ENCODE data around the gene ATAD3C.
"Not testable (repeated sequence)": the region's sequence is repeated elsewhere in the genome, so short reads cannot be mapped to it uniquely, and the experiment has no call there.

Gene ATAD3C, protein sequence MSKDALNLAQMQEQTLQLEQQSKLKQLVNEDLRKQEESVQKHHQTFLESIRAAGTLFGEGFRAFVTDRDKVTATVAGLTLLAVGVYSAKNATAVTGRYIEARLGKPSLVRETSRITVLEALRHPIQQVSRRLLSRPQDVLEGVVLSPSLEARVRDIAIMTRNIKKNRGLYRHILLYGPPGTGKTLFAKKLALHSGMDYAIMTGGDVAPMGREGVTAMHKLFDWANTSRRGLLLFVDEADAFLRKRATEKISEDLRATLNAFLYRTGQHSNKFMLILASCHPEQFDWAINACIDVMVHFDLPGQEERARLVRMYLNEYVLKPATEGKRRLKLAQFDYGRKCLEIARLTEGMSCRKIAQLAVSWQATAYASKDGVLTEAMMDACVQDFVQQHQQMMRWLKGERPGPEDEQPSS

DNA sequence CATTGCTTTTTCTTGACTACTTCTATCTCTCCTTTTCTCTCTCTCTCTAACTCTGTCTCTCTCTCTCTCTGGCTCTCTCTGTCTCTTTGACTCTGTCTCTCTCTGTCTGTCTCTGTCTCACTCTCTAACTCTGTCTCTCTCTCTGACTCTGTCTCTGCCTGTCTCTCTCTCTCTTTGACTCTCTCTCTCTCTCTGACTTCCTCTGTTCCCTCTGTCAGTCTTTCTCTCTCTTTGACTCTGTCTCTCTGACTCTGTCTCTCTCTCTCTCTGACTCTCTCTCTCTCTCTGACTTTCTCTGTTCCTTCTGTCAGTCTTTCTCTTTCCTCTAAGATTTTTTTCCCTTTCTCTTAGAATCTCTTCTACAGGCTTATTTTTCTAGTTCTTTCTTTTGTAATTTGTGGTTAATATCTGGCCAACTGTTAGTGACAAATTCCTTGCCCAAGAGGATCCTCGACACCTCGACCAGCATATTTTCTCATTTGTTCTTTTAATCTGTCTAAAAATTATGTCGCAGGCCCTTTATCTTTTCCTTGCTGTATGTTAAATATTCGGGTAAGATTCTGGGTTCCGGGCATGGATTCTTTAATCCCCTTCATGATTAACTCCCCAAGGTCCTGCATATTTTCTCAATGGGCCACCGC, at the start of gene ATAD3C:
TSS of gene ATAD3C (plus strand) at position 591 of the 641 bp plus-strand sequence. CDS start 995 bp downstream, outside the sequence.
- DNase-seq (ENCODE audit: low read depth in 2 of 2): no peak

DNA sequence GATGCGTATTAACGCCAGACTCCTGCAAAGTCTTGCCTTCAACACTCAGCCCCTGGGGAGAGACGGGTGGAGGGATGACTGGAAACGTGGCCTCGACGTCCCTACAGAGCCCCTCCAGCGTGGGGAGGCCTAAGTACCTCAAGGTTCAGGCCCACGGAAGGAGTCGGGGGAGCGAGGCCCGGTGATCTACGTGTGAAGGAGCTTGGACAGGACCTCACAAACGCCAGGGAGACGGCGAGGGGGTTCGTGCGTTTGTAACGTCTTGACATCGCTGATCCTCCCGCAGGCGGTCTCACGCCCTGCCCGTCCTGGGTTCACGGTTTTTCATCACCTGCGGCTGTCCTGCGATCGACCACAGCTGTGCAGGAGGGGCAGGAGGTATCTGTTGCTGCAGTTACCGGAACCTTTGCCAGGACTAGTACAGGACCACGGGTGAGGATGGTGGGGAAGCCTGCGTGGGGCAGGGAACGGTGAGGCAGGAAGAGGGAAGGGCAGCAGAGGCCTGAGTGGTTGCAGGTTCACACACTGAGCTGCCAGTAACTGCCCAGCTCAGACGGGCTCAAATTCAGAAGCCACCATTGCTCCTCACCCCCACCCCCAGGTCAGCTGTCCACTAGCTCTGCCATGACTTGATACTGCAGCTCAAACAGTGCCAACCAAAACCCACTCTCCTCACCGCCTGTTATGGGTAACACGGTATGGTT, 49.5 kb upstream of the ATAD3C start:
- DNase-seq (ENCODE audit: low read depth in 2 of 2): no peak

DNA sequence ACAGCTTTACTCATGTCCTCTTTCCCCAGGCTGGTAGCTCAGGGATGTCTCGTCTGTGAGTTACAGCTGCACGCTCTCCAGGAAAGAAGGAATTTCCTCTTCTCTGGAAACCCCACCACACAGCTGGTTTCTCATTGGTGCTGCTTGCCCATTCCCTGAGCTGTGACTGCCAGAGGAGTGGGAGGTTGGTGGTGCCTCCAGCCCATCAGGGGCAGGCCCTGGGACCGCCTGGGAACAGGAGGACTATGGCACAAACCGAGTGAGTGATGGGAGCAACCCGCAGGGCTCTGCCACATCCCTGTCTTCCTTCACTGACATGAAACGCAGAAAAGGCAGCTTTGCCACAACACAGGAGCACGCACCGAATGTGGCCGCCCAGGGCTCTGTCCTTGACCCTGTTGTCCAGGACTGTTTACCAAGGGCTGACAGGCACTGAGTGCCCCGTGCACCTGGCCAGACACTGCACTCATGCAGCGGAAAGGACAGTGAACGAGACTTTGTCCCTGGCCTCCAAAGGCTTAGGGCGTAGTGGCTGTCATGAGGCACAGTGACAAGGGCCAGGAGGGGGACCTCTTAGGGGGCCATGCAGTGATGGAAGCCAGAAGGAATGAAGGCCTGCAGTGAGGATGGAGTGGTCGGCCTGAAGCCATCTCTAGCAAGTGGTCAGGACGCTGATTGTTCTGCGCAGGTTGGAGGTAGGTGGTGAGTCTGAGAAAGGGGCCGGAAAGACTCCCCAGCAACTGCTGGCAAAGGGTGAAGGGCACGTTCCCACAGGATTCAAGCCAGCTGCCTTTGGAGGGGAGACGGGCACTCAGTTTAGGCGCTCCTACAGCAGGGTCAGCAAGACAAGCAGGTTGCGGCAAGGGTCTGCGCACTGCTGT, 48.7 kb upstream of the ATAD3C start:
- DNase-seq (ENCODE audit: low read depth in 2 of 2): no peak

DNA sequence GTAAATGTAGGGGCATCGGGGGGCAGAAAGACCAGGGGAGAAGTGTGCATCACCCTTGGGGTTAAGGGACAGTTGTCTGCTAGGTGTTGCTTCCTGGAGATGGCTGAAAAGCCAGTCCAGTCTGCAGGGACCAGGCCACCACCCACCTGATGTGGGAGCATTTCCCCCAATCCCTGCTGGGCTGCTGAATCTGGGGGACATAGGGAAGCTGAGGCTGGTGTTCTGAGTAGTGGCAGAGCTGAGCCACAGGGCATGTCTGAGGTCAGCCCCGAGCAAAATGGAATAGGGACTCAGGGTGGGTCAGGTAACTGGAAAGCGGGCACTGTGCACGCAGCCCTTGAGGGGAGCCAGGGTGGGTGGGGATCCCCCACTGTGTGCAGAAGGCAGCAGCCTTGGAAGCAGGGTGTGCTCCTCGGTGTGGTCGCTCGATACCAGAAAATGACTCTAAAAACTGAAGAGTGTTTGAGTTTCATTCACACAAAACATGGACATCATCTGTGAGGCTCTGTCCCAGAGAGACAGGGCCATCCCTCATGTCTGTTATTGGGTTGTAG, 48.0 kb upstream of the ATAD3C start:
- DNase-seq (ENCODE audit: low read depth in 2 of 2): no peak

DNA sequence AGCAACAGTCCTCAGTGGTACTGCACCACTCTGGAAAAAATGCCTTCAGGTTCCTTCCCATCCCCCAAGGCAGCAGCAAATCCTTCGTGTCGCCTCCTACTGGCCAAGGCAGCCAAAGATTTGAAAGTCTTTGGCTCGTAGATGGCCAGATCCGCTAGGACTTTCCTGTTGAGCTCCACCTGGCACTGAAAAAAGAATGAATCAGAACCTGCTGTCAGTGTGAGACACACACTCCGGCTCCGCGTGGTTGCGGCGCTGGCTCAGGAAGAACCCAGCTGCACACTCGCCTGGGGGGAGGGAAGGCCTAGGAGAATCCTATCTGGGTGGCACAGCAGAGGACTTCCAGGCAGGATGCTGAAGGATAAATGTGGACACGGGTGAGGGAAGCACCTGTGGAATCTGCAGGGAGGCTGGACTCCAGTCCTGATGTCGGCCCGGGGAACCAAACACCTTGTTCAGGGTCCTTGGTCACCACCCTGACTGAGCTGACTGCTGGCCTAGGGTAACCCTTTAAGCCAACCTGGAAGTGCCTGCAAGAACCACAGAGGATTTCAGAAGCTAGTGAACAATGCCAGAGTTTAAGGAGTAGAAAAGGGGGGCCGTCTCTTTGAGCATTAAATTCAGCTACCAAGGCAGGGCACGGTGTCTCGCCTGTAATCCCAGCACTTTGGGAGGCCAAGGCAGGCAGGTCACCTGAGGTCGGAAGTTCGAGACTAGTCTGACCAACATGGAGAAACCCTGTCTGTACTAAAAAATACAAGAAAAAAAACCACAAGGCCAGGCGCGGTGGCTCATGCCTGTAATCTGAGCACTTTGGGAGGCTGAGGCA, 47.2 kb upstream of the ATAD3C start:
- DNase-seq (ENCODE audit: low read depth in 2 of 2): no peak

DNA sequence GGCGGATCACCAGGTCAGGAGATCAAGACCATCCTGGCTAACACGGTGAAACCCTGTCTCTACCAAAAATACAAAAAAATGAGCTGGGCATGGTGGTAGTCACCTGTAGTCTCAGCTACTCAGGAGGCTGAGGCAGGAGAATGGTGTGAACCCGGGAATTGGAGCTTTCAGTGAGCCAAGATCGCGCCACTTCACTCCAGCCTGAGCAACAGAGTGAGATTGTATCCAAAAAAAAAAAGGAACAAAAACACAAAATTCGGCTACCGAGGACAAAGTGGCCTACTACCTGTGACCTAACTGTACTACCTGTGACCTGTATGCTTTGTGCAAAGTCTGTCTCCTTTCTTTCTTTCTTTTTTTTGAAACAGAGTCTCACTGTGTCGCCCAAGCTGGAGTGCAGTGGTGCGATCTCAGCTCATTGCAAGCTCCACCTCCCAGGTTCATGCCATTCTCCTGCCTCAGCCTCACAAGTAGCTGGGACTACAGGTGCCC, 46.5 kb upstream of the ATAD3C start:
- DNase-seq (ENCODE audit: low read depth in 2 of 2): not testable (repeated sequence)

DNA sequence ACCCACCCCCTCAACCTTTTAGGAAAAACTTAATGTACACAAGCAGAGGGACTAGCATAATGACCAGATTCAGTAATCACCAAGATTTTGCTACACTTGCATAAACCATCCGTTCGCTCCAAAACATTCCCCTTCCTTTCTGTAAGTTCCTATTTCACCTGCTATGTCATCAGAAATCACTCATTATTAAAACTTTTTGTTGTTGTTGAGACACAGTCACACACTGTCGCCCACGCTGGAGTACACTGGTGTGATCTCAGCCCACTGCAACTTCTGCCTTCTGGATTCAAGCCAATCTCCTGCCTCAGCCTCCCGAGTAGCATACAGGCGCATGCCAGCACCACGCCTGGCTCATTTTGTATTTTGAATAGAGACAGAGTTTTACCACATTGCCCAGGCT, 45.8 kb upstream of the ATAD3C start:
- no peak for DNase-seq (ENCODE audit: low read depth in 2 of 2)

DNA sequence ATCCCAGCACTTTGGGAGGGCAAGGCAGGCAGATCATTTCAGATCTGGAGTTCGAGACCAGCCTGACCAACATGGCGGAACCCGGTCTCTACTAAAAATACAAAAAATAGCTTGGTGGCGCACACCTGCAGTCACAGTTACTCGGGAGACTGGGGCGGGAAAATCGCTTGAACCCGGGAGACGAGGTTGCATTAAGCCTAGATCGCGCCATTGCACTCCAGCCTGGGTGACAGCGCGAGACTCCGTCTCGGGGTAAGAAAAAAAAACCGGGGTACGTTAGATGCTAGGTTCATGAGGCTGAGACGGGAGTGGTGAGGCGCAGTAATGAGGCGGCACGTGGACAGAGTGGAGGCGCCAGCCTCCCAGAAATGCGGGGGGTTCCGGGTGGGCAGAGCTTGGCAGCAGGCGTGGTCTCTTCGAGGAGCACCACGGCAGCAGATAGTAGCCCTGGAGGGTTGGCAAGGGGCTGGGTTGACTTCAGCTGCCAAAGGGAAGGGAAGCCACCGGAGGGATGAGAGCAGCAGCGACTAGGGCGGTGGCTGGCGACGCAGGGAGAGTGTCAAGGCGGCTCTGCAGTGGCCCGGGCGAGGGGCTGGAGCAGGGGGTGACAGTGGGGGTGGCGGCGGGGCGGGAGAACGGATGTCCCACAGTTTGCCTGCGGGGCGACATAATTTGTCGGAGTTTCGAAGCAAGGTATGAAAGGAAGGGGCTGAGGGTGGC, 43.2 kb upstream of the ATAD3C start:
- DNase-seq (ENCODE audit: low read depth in 2 of 2): no peak

DNA sequence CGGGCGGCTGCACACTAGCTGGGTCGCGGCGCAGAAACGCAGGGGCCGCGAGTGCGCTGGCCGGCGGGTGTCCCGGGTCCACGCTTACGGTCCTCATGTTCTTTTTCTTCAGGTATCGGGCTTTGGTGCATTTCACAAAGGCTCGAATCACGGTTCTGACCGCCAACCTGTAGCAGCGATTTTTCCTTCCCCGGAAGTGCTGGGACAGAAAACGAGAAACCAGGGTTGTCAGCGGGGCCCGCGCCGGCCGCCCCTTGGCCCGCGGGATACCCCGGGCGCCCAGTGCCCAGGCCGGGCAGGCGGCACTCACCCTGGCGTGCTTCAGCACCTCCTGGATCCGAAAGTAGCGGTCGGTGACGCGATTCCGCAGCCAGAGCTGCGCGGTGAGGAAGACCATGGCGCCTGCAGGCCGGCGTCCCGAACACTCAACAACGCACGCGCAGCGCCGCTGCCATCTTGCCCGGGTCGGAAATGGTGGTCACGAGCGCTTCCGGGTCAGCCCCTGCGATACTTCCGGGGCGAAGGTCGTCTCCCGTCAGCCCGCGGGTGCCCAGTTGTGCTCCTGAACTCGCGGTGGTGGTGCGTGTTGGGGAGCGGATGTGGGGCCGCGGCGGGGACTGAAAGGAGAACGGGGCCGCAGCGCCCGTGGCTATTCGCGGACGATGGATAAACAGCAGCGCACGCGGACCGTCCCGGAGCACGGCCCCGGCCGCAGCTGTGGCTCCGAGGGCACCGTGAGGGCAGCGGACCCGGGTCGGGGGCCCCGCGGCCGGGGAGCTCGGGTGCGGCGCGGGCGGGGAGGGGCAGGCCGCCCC, 42.5 kb upstream of the ATAD3C start, which contains the start of gene MRPL20:
TSS of gene MRPL20 (minus strand) at position 473 of the 815 bp plus-strand sequence. CDS start at position 397, 76 bp downstream.
- peak; percentile 91 to 94 for DNase-seq (ENCODE audit: low read depth in 2 of 2)

DNA sequence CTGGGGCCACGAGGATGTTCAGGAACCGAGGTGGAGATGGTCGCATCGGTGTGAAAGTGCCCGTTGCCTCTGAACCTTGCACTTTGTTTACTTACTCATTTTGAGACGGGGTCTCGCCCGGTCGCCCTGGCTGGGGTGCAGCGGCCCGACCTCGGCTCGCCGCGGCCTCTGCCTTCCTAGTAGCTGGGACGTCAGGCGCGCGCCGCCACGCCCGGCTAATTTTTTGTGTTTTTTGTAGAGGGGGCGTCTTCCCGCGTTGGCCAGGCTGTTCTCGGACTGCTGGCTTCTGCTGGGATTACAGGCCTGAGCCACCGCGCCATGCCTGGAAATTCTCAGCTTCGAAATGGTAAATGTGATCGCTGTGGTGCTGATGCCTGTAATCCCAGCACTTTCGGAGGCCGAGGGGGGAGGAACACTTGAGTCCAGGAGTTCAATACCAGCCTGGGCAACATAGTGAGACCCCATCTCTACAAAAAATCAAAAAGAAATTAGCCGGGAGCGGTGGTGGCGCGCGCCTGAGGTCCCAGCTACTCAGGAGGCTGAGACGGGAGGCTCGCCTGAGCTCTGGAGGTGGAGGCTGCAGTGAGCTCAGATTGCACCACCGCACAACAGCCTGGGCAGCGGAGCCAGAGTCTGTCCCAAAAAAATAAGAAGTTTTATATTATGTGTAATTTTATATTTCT, 41.7 kb upstream of the ATAD3C start:
- DNase-seq (ENCODE audit: low read depth in 2 of 2): no peak

DNA sequence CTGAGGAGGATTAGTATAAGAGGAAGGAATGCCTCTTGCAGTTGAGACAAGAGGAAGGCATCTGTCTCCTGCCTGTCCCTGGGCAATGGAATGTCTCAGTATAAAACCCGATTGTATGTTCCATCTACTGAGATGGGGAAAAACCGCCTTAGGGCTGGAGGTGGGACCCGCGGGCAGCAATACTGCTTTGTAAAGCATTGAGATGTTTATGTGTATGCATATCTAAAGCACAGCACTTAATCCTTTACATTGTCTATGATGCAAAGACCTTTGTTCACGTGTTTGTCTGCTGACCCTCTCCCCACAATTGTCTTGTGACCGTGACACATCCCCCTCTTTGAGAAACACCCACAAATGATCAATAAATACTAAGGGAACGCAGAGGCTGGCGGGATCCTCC, 39.3 kb upstream of the ATAD3C start:
- DNase-seq (ENCODE audit: low read depth in 2 of 2): not testable (repeated sequence)

DNA sequence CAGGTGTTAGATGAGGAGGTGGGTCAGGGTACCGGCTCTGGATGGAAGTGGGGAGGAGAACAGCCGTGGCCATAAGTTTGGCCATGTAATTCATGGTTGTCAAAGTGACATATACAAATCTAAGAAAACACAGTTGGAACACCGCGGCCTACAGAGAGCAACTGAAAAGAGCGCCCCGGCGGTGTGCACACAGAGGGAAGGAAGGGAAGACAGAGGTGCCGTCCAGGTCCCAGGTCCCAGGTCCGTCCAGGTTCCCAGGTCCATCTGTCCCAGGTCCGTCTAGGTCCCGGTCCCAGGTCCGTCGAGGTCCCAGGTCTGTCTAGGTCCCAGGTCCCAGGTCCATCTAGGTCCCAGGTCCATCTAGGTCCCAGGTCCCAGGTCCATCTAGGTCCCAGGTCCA, 37.9 kb upstream of the ATAD3C start:
- no peak for DNase-seq (ENCODE audit: low read depth in 2 of 2)

DNA sequence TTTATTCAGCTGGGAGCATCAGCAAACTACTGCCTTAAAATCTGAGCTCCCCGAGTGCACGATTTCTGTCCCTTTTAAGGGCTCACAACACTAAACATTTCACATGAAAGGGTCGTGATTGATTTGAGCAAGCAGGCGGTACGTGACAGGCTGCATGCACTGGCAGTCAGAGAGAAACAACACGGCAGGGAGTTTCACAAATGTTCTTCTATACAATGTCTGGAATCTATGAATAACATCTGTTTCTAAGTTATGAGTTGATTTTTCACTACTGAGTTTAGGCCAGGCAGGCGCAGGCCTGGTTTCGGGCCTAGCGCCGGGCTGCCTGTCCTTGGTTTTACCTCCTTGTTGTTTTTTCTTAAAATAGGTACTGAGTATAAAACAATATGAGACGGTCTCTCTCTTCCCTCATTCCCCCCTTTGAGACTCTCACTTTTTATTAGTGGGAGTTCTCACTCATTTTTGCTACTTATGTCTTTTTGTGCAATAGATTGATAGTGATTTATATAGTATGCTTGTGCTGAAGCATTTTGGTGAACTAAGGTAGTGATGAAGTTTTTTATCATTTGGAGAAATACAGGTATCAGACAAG, 37.1 kb upstream of the ATAD3C start:
- DNase-seq (ENCODE audit: low read depth in 2 of 2): not testable (repeated sequence)

DNA sequence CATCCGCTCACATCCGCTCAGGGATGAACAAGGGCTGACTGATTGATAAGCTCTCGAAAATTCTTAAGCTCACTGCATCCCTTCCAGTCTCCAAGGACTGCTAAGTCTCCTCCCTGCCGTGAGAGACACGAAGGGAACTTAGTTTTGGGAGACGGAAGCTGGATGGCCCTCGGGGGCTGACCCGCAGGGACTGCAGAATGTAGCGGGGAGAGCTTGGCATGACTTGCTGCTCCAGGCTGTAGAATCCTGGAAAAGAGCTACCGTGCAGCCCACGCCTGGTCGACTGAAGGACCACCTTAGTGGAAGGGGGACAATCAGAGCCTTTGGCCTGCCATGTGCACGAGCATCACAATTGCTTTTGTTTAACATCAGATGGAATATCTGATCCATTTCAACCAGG, 33.7 kb upstream of the ATAD3C start:
- no peak for DNase-seq (ENCODE audit: low read depth in 2 of 2)

DNA sequence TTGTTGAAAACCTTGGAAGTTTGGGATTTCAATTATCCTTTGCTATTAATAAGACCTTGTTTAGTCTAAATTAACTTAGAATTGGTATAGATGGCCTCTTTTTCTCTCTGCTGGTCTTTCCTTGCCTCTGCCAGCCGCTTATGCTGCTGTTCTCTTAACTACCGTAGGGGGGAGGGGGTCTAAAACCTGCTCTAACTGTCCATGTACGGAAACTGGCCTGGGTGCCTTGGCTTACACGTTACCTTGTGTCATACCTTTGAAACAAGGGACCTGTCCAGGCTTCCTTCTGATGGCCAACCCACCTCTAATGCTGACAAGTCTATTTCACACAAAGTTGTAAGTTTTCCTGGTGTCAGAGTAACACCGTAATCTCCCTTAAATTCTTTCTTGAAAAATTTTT, 32.1 kb upstream of the ATAD3C start:
- DNase-seq (ENCODE audit: low read depth in 2 of 2): not testable (repeated sequence)

DNA sequence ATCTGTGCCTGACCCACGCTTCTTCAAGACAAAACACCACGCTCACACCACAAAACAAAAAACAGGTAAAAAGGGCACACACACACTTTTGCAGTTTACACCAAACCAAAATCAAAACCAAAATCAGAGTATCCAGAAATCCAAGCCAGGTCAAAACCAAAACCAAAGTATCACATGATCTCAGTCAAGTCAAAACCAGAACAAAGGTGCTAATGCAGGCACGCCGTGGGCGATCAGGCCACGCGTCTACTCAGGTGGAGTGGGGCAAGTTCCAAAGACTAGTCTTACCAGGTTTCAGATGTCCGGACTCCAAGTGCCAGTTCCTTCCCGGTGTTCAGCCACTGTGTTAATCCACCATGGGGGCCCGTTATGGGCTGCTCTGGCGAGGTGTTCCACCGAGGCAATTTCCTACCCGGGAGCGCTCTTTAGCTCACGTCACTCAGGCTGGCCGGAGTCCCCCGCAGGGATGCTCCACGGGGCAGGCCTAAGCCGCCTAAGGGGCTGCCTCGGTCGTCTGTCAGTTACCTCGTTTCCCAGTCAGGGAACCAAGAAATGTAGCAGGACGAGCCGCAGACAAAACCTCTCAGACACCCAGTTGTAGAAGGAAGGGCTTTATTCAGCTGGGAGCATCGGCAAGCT, 31.5 kb upstream of the ATAD3C start:
- DNase-seq (ENCODE audit: low read depth in 2 of 2): not testable (repeated sequence)
